ENCODE measurements around the gene ZC3H12D.
"Not testable (repeated sequence)": the region's sequence is repeated elsewhere in the genome, so short reads cannot be mapped to it uniquely, and the experiment has no call there.

Gene ZC3H12D

DNA sequence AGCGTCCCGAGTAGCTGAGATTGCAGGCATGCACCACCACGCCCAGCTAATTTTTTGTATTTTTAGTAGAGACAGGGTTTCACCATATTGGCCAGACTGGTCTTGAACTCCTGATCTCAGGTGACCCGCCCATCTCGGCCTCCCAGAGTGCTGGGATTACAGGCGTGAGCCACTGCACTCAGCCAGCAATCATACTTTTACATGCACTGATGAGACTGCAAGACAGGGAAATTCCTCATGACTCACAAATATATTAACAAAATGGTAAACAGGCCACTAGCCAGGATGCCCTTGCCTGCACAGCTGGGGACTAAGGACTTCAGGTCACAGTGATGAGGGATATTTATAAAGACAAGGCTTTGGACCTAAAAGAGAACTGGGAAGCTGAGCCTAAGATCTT lies 11.8 kb upstream of the ZC3H12D start:
- H3K36me3 Mint-ChIP-seq (ENCODE audit: insufficient read depth) = peaks cover 32% of the 10 kb centered on the region
- not testable (repeated sequence) for H3K9me3 Mint-ChIP-seq; ATAC-seq (replicated peaks); DNase-seq; H3K27me3 Mint-ChIP-seq
- peaks cover 7 to 26% of the 10 kb centered on the region in 2 donors for H3K4me1 Mint-ChIP-seq (ENCODE audit: low read depth in 2 of 2)
- peak overlapping the region; percentile 53 to 94 for H3K27ac Mint-ChIP-seq
- peak overlapping the region in 1 of 2 donors; percentile 61 for H3K4me3 Mint-ChIP-seq

DNA sequence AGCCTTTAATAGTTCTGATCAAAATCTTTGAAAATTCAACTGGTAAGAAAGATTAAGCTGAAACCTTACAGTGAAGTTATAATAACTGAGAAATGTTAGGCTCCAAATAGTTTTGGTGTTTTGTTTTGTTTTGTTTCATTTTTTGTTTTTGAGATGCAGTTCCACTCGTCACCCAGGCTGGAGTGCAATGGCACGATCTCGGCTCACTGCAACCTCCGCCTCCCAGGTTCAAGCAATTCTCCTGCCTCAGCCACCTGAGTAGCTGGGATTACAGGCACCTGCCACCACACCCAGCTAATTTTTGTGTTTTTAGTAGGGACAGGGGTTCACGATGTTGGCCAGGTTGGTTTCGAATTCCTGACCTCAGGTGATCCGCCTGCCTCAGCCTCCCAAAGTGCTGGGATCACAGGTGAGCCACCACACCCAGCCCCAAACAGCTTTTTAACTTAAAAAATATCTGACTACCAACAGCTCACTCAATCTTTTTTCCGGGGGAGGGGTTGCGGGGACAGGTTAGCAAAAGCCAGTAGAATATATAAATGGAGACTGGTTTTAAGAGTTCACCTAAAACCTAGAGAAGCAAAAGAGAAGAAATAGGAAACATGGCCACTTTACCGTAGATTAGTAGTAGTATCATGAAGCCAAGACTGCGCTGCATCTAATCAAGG lies 10.7 kb upstream of the ZC3H12D start:
- H3K4me3 Mint-ChIP-seq = peak overlapping the region; percentile 61 to 73
- peak overlapping the region; percentile 88 to 94 for H3K27ac Mint-ChIP-seq
- not testable (repeated sequence) for H3K27me3 Mint-ChIP-seq, DNase-seq, H3K9me3 Mint-ChIP-seq
- peaks cover 7 to 26% of the 10 kb centered on the region in 2 donors for H3K4me1 Mint-ChIP-seq (ENCODE audit: low read depth in 2 of 2)
- peak; percentile 35 for ATAC-seq (replicated peaks)
- H3K36me3 Mint-ChIP-seq (ENCODE audit: insufficient read depth) = peaks cover 29% of the 10 kb centered on the region

DNA sequence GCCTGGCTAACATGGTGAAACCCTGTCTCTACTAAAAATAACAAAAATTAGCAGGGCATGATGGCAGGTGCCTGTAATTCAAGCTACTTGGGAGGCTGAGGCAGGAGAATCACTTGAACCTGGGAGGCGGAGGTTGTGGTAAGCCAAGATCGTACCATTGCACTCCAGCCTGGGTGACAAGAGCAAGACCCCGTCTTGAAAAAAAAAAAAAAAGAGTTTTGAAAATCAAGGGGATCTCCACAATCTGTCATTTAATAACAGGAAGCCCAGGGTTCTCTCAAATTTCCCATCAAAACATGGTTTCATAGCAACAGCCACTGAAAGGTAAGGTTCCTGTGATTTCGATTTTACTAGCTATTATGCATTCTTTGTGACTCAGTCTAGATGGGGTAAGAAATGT lies 10.0 kb upstream of the ZC3H12D start:
- peak; percentile 95 for ATAC-seq (replicated peaks)
- peak; percentile 29 to 43 (median 34) for DNase-seq
- H3K4me1 Mint-ChIP-seq (ENCODE audit: low read depth in 2 of 2) = peaks cover 7 to 26% of the 10 kb centered on the region in 2 donors

GRCh38 chr6:149493761-149494320 lies 9.0 kb upstream of the ZC3H12D start:
- no peaks in the 10 kb centered on the region for H3K27me3 Mint-ChIP-seq
- no peak for DNase-seq
- no peak overlapping the region for H3K4me3 Mint-ChIP-seq
- H3K9me3 Mint-ChIP-seq = no peaks in the 10 kb centered on the region
- H3K27ac Mint-ChIP-seq = peak overlapping the region; percentile 88 to 94
- peaks cover 7 to 26% of the 10 kb centered on the region in 2 donors for H3K4me1 Mint-ChIP-seq (ENCODE audit: low read depth in 2 of 2)
- no peak for ATAC-seq (replicated peaks)
- H3K36me3 Mint-ChIP-seq (ENCODE audit: insufficient read depth) = peaks cover 27% of the 10 kb centered on the region

More for the DNA sequence above, 10.0 kb upstream of the ZC3H12D start:
- Mint-ChIP-seq H3K36me3 (ENCODE audit: insufficient read depth) (peaks cover 27% of the 10 kb centered on the region), H3K27ac (peak overlapping the region; percentile 88 to 94), H3K4me3 (peak overlapping the region; percentile 61 to 73)
- not testable (repeated sequence) for H3K9me3 Mint-ChIP-seq, H3K27me3 Mint-ChIP-seq

DNA sequence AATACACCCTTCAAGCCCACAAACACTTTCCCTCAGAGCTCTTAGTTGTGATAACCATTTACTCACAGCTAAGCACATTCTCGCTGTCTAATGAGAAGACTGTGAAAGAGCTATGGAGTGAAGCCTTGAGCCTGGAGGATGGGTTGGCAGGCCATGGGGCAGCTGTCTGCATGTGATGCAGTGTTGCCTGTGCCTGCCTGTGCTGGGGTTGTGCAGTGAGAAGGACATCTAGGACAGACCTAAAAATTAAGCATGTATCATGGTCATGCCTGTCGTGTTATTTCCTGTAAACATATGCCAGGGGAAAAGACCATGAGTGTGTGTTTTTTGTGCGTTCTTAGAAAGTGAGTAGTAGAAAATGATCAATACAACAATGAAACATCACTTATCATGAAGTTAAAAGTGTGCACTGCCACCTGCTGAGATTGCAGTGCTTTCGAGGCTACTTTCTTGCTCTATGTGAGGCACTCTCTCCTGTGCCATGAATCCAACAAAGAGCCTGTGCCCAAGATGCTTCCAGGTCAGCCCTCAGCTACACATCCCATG lies 8.1 kb upstream of the ZC3H12D start:
- no peak overlapping the region for H3K4me3 Mint-ChIP-seq
- H3K27me3 Mint-ChIP-seq = no peaks in the 10 kb centered on the region
- peak overlapping the region in 1 of 2 donors; percentile 94 for H3K27ac Mint-ChIP-seq
- peaks cover 27% of the 10 kb centered on the region for H3K36me3 Mint-ChIP-seq (ENCODE audit: insufficient read depth)
- H3K4me1 Mint-ChIP-seq (ENCODE audit: low read depth in 2 of 2) = peaks cover 7 to 24% of the 10 kb centered on the region in 2 donors
- DNase-seq = no peak
- H3K9me3 Mint-ChIP-seq = no peaks in the 10 kb centered on the region
- ATAC-seq (replicated peaks) = no peak

GRCh38 chr6:149489967-149490366 lies 5.2 kb upstream of the ZC3H12D start:
- Mint-ChIP-seq H3K27me3 (no peaks in the 10 kb centered on the region), H3K4me3 (no peak overlapping the region), H3K4me1 (ENCODE audit: low read depth in 2 of 2) (peaks cover 12 to 23% of the 10 kb centered on the region in 2 donors), H3K27ac (no peak overlapping the region), H3K9me3 (no peaks in the 10 kb centered on the region), H3K36me3 (ENCODE audit: insufficient read depth) (peaks cover 21% of the 10 kb centered on the region)
- ATAC-seq (replicated peaks) = no peak
- no peak for DNase-seq

DNA sequence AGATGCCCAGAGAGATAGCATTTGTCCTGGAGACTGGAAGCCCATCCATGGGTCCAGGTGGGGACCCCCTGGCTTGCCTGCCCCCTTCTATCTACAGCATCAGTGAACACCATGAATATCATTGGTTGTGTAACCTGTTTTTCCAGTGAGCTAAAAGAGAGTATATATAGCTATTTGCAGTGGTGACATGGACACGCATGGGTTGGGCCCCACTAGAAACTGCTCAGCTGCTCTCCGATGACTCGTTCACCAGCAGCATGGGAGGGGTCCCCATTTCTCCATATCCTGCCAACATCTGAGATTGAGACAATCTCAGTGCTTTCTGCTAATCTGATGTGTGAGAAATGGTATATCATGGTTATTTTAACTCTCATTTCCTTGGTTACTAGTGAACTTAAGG lies 4.0 kb upstream of the ZC3H12D start:
- peaks cover 26% of the 10 kb centered on the region for H3K36me3 Mint-ChIP-seq (ENCODE audit: insufficient read depth)
- DNase-seq (no peak), ATAC-seq (replicated peaks) (no peak)
- H3K27me3 Mint-ChIP-seq = no peaks in the 10 kb centered on the region
- H3K9me3 Mint-ChIP-seq = no peaks in the 10 kb centered on the region
- H3K4me3 Mint-ChIP-seq = no peak overlapping the region
- no peak overlapping the region for H3K27ac Mint-ChIP-seq
- H3K4me1 Mint-ChIP-seq (ENCODE audit: low read depth in 2 of 2) = peaks cover 16 to 28% of the 10 kb centered on the region in 2 donors

- H3K4me3 Mint-ChIP-seq = no peak overlapping the region
- H3K9me3 Mint-ChIP-seq = no peaks in the 10 kb centered on the region
- ATAC-seq (replicated peaks) (no peak), DNase-seq (no peak)
- H3K27ac Mint-ChIP-seq = peak overlapping the region in 1 of 2 donors; percentile 100
- no peaks in the 10 kb centered on the region for H3K27me3 Mint-ChIP-seq
- H3K4me1 Mint-ChIP-seq (ENCODE audit: low read depth in 2 of 2) = peaks cover 27 to 35% of the 10 kb centered on the region in 2 donors
- H3K36me3 Mint-ChIP-seq (ENCODE audit: insufficient read depth) = peaks cover 38% of the 10 kb centered on the region
Observed at GRCh38 chr6:149487316-149487715, 2.5 kb upstream of the ZC3H12D start.

GRCh38 chr6:149483849-149484655 lies 762 bp downstream of the ZC3H12D start:
- peaks cover 54% of the 10 kb centered on the region for H3K36me3 Mint-ChIP-seq (ENCODE audit: insufficient read depth)
- no peaks in the 10 kb centered on the region for H3K9me3 Mint-ChIP-seq
- peaks cover 45 to 58% of the 10 kb centered on the region in 2 donors for H3K4me1 Mint-ChIP-seq (ENCODE audit: low read depth in 2 of 2)
- H3K27me3 Mint-ChIP-seq = no peaks in the 10 kb centered on the region
- H3K27ac Mint-ChIP-seq = peak overlapping the region; percentile 99 to 100
- DNase-seq (peak in 1 of 3 experiments; percentile 10), ATAC-seq (replicated peaks) (no peak)
- peak overlapping the region; percentile 86 to 98 for H3K4me3 Mint-ChIP-seq

DNA sequence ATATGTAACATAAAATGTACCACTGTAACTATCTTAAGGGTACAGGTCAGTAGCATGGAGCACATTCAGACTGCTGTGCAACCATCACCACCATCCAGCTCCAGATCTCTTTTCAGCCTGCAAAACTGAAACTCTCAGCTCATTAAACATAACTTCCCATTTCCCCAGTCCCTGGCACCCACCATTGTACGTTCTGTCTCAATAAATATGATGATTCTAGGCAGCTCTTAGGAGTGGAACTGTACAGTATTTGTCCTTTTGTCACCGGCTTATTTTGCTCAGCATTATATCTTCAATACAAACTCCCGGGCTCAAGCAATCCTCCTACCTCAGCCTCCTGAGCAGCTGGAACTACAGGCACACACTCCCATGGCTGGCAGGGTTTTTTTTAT lies 1.5 kb downstream of the ZC3H12D start:
- no peak for ATAC-seq (replicated peaks)
- Mint-ChIP-seq H3K27ac (peak overlapping the region; percentile 99 to 100), H3K9me3 (no peaks in the 10 kb centered on the region), H3K36me3 (ENCODE audit: insufficient read depth) (peaks cover 54% of the 10 kb centered on the region), H3K4me1 (ENCODE audit: low read depth in 2 of 2) (peaks cover 50 to 64% of the 10 kb centered on the region in 2 donors), H3K27me3 (no peaks in the 10 kb centered on the region), H3K4me3 (peak overlapping the region; percentile 86 to 98)
- no peak for DNase-seq

DNA sequence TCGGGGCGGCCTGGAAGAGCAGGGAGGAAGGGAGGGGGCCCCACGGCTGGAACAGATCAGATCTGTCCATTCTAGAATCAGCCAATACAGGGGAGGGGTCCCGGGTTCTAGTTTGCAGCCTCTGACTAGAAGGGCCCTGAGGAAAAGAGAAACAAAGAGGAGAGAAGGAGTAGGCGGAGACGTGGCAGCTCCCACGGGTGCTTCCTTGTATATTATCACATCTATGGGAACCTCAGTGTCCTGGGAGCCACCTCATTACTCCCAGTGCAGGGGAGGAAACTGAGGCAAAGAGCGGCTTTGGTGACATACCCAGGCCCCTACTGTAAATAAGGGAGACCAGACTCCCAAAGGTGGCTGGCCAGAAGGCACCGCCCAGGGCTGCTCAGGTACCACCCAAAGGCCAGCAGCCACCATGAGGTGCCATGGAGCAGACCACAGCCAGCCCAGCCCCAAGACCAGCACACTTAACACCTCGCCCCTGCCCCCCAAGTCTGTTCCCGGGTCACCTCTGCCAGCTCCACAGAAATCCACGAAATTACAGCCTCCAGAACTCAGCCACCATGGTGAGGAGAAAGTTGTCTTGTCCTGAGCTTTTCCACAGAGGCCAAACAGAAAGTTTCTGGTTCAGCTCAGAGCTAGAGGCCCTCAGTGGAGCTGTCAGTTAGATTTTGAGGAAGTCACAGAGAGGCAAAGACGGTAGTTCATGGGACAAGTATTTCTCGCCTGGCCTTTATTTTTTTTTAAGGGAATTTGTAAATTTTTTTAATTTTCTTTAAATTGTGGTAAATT lies 2.1 kb downstream of the ZC3H12D start:
- H3K36me3 Mint-ChIP-seq (ENCODE audit: insufficient read depth) = peaks cover 54% of the 10 kb centered on the region
- H3K9me3 Mint-ChIP-seq = no peaks in the 10 kb centered on the region
- peaks cover 50 to 65% of the 10 kb centered on the region in 2 donors for H3K4me1 Mint-ChIP-seq (ENCODE audit: low read depth in 2 of 2)
- peak overlapping the region; percentile 86 to 98 for H3K4me3 Mint-ChIP-seq
- ATAC-seq (replicated peaks) = no peak
- H3K27ac Mint-ChIP-seq = peak overlapping the region; percentile 99 to 100
- no peaks in the 10 kb centered on the region for H3K27me3 Mint-ChIP-seq
- DNase-seq = no peak

DNA sequence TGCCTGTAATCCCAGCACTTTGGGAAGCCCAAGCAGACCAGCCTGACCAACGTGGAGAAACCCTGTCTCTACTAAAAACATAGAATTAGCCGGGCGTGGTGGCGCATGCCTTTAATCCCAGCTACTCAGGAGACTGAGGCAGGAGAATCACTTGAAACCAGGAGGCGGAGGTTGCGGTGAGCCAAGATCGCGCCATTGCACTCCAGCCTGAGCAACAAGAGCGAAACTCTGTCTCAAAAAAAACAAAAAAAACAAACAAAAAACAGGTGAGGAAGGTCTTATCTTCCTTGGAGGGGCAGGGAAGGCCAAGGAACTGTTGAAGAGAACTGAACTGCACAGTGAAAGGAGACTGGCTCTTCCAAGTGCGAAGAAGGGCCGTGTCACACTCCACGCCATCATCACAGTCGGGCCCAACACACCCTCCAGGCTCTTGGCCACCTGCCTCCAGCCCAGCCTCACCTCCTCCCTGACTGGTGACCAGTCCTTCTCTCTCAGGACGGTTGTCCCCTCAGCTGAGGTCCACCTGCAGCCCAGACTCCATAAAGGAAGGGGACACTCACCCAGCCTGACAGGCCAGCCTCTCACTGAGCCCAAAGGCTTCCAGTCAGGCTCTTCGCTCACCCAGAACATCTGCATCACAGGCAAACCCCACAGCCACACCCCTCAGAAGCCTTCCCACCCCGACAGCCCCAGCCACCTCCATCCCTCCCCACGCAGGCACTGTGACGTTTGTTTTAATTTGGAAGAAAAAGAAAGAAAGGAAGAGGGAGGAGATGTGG lies 4.1 kb downstream of the ZC3H12D start:
- peaks cover 55 to 74% of the 10 kb centered on the region in 2 donors for H3K4me1 Mint-ChIP-seq (ENCODE audit: low read depth in 2 of 2)
- peak overlapping the region; percentile 99 to 100 for H3K27ac Mint-ChIP-seq
- H3K36me3 Mint-ChIP-seq (ENCODE audit: insufficient read depth) = peaks cover 49% of the 10 kb centered on the region
- DNase-seq = peak in 1 of 3 experiments; percentile 39
- no peaks in the 10 kb centered on the region for H3K27me3 Mint-ChIP-seq
- H3K4me3 Mint-ChIP-seq = peak overlapping the region; percentile 86 to 98
- no peaks in the 10 kb centered on the region for H3K9me3 Mint-ChIP-seq
- peak; percentile 9 for ATAC-seq (replicated peaks)

Data from effector memory CD8-positive, alpha-beta T cell (primary cell).